Measurements from ENCODE around the gene MRPL52. TPM values are rescaled to one million over a fixed set of nuclear protein-coding genes. Genes with fewer than 3 reads are reported as not detected.

MRPL52 gene
- total and polyA plus RNA-seq, 10 of the 15 experiments (the other 5 are each of a cell fraction or from before 2014, with no cell fraction given), result 51.7 to 541 (median 142) TPM

DNA sequence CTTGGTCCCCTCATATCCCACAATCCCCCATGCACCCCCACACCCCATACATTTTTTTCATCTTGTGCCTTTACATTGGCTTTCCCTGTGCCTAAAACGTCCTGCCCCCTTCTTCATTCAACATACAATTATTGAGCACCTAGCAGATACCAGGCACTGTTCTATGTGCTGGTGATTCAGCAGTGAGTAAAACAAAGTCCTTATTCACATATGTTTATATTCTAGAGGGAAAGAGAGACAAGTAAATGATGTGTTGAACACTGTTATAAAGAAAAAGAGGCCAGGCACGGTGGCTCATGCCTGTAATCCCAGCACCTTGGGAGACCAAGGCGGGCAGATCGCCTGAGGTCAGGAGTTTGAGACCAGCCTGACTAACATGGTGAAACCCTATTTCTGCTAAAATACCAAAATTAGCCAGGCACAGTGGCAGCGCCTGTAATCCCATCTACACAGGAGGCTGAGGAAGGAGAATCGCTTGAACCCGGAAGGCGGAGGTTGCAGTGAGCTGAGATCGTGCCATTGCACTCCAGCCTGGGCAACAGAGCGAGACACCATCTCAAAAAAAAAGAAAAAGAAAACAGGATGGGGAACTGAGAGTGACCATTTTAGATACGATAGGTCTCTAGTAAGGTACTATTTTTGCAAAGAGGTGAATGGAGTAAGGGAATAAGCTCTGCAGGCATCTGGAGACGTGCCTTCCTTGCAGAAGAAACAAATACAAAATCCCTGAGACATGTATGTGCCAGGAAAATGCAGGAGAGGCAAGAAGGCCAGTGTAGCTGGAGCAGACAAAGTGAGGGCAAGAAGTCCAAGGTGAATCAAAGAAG lies 26.6 kb upstream of the MRPL52 start (continued):
- TF ChIP-seq, protein P1, sequence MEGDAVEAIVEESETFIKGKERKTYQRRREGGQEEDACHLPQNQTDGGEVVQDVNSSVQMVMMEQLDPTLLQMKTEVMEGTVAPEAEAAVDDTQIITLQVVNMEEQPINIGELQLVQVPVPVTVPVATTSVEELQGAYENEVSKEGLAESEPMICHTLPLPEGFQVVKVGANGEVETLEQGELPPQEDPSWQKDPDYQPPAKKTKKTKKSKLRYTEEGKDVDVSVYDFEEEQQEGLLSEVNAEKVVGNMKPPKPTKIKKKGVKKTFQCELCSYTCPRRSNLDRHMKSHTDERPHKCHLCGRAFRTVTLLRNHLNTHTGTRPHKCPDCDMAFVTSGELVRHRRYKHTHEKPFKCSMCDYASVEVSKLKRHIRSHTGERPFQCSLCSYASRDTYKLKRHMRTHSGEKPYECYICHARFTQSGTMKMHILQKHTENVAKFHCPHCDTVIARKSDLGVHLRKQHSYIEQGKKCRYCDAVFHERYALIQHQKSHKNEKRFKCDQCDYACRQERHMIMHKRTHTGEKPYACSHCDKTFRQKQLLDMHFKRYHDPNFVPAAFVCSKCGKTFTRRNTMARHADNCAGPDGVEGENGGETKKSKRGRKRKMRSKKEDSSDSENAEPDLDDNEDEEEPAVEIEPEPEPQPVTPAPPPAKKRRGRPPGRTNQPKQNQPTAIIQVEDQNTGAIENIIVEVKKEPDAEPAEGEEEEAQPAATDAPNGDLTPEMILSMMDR (IDR thresholded peaks at IDR 0.05 in 2 of 3, conservative IDR thresholded peaks at IDR 0.05 in 1 of 3; ENCODE audit: control insufficient read depth in 2 of 3, extremely low read depth in 1 of 3, insufficient read depth in 1 of 3, low read depth in 3 of 3, low read length in 3 of 3), result no peak
- TF ChIP-seq HDAC6 (IDR thresholded peaks at IDR 0.05; ENCODE audit: unreplicated experiment), result no peak
- TF ChIP-seq JUNB (IDR thresholded peaks at IDR 0.05), result peak; percentile 24; the same call in 1 of the 2 replicates
- TF ChIP-seq TAF1 (IDR thresholded peaks at IDR 0.05; ENCODE audit: borderline replicate concordance, low read depth, low read length), result no peak
- TF ChIP-seq TARDBP (IDR thresholded peaks at IDR 0.05; ENCODE audit: borderline replicate concordance), result no peak
- no peak for TF ChIP-seq ETV6 (conservative IDR thresholded peaks at IDR 0.05 in 1 of 2, IDR thresholded peaks at IDR 0.05 in 1 of 2; ENCODE audit: borderline replicate concordance in 1 of 2, low read depth in 1 of 2)
- TF ChIP-seq FOXK2 (IDR thresholded peaks at IDR 0.05), result no peak
- peak; percentile 51 to 58; a peak in 2 of 4 replicates for TF ChIP-seq BHLHE40 (IDR thresholded peaks at IDR 0.05; ENCODE audit: borderline replicate concordance in 1 of 2, low read depth in 2 of 2, low read length in 1 of 2)
- TF ChIP-seq, protein P2, sequence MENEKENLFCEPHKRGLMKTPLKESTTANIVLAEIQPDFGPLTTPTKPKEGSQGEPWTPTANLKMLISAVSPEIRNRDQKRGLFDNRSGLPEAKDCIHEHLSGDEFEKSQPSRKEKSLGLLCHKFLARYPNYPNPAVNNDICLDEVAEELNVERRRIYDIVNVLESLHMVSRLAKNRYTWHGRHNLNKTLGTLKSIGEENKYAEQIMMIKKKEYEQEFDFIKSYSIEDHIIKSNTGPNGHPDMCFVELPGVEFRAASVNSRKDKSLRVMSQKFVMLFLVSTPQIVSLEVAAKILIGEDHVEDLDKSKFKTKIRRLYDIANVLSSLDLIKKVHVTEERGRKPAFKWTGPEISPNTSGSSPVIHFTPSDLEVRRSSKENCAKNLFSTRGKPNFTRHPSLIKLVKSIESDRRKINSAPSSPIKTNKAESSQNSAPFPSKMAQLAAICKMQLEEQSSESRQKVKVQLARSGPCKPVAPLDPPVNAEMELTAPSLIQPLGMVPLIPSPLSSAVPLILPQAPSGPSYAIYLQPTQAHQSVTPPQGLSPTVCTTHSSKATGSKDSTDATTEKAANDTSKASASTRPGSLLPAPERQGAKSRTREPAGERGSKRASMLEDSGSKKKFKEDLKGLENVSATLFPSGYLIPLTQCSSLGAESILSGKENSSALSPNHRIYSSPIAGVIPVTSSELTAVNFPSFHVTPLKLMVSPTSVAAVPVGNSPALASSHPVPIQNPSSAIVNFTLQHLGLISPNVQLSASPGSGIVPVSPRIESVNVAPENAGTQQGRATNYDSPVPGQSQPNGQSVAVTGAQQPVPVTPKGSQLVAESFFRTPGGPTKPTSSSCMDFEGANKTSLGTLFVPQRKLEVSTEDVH (IDR thresholded peaks at IDR 0.05; ENCODE audit: low read depth, partially characterized antibody), result no peak
- no peak for TF ChIP-seq LARP7 (IDR thresholded peaks at IDR 0.05)
- TF ChIP-seq NR2C2 (IDR thresholded peaks at IDR 0.05; ENCODE audit: borderline replicate concordance, control insufficient read depth, insufficient read length, low read depth), result no peak
- TF ChIP-seq SIN3A (IDR thresholded peaks at IDR 0.05; ENCODE audit: low read depth, low read length), result no peak
- no peak for TF ChIP-seq NR2C1 (IDR thresholded peaks at IDR 0.05)
- TF ChIP-seq, protein P3, sequence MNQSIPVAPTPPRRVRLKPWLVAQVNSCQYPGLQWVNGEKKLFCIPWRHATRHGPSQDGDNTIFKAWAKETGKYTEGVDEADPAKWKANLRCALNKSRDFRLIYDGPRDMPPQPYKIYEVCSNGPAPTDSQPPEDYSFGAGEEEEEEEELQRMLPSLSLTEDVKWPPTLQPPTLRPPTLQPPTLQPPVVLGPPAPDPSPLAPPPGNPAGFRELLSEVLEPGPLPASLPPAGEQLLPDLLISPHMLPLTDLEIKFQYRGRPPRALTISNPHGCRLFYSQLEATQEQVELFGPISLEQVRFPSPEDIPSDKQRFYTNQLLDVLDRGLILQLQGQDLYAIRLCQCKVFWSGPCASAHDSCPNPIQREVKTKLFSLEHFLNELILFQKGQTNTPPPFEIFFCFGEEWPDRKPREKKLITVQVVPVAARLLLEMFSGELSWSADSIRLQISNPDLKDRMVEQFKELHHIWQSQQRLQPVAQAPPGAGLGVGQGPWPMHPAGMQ (IDR thresholded peaks at IDR 0.05; ENCODE audit: borderline replicate concordance), result no peak
- TF ChIP-seq CBX5 (IDR thresholded peaks at IDR 0.05; ENCODE audit: low read depth), result peak; percentile 80; the same call in 1 of the 2 replicates
- TF ChIP-seq, protein P4, sequence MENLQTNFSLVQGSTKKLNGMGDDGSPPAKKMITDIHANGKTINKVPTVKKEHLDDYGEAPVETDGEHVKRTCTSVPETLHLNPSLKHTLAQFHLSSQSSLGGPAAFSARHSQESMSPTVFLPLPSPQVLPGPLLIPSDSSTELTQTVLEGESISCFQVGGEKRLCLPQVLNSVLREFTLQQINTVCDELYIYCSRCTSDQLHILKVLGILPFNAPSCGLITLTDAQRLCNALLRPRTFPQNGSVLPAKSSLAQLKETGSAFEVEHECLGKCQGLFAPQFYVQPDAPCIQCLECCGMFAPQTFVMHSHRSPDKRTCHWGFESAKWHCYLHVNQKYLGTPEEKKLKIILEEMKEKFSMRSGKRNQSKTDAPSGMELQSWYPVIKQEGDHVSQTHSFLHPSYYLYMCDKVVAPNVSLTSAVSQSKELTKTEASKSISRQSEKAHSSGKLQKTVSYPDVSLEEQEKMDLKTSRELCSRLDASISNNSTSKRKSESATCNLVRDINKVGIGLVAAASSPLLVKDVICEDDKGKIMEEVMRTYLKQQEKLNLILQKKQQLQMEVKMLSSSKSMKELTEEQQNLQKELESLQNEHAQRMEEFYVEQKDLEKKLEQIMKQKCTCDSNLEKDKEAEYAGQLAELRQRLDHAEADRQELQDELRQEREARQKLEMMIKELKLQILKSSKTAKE (IDR thresholded peaks at IDR 0.05; ENCODE audit: low read depth, poor library complexity, severe bottlenecking), result peak; percentile 29
- TF ChIP-seq MEF2B (IDR thresholded peaks at IDR 0.05; ENCODE audit: partially characterized antibody, poor library complexity, severe bottlenecking), result peak; percentile 80
- no peak; the same call in 1 of the 2 replicates for TF ChIP-seq SMC3 (IDR thresholded peaks at IDR 0.05; ENCODE audit: borderline replicate concordance, low read length)
- no peak for TF ChIP-seq BRCA1 (IDR thresholded peaks at IDR 0.05; ENCODE audit: low read depth, low read length)
